Upper lobe of left lung (tissue), 6 donors: Measurements from ENCODE around the gene EPHB1. TPM values are rescaled to one million over a fixed set of nuclear protein-coding genes. Genes with fewer than 3 reads are reported as not detected.

Experiments used
- ATAC-seq, 2 donors: fragments of 200-7000 bp; cut with Tn5 transposase; one replicate each; pipeline ENCODE4 v1.9.1; 2022; ENCODE audit warnings: mild to moderate bottlenecking in 2 of 2, moderate library complexity in 2 of 2; ENCODE audit not compliant: low FRiP score in 2 of 2
- DNase-seq, 2 donors: peaks; one replicate each; pipeline ENCODE4 v3.0.0-alpha.2; 2019 to 2020
- H3K27ac ChIP-seq, 4 donors: fragments of 200-600 bp; sonication (generic); one replicate each; pipeline ENCODE4 v1.5.1; 2016 to 2019
- H3K27me3 ChIP-seq, 4 donors: fragments of 200-600 bp; sonication (generic); one replicate each; pipeline ENCODE4 v1.5.1; 2017 to 2019
- H3K36me3 ChIP-seq, 4 donors: fragments of 200-600 bp; sonication (generic); one replicate each; pipeline ENCODE4 v1.5.1; 2016 to 2019
- H3K4me1 ChIP-seq, 4 donors: fragments of 200-600 bp; sonication (generic); one replicate each; pipeline ENCODE4 v1.5.1; 2018 to 2019
- H3K4me3 ChIP-seq, 4 donors: fragments of 200-600 bp; sonication (generic); one replicate each; pipeline ENCODE4 v1.5.1; 2017 to 2019; ENCODE audit warnings: mild to moderate bottlenecking in 2 of 4, moderate library complexity in 1 of 4
- H3K9me3 ChIP-seq, 4 donors: fragments of 200-600 bp; sonication (generic); one replicate each; pipeline ENCODE4 v1.5.1; 2018 to 2019
- EP300 ChIP-seq, 4 donors: sonication (generic); formaldehyde crosslinking; IDR thresholded peaks; one replicate each; pipeline ENCODE4 v1.5.1; 2017; ENCODE audit warnings: antibody characterized with exemption in 4 of 4, control low read depth in 2 of 4
- POLR2A ChIP-seq, 4 donors: fragments of 450-650 bp; IDR thresholded peaks; one replicate each; pipeline ENCODE4 v1.5.1; 2016 to 2017; ENCODE audit warnings: antibody characterized with exemption in 4 of 4, mild to moderate bottlenecking in 2 of 4
- POLR2AphosphoS5 ChIP-seq, 2 donors: sonication (generic); formaldehyde crosslinking; IDR thresholded peaks; one replicate each; pipeline ENCODE4 v1.5.1; 2017; ENCODE audit warnings: antibody characterized with exemption in 2 of 2
- WGBS, 2 donors: methylation state at CpG; one replicate each; pipeline ENCODE4 v1.1.5; 2017 to 2018; 5-methylcytosine and 5-hydroxymethylcytosine counted together
- total RNA-seq, 6 donors: library from RNA; depleted of rRNA in 4 of 6; stranded (reverse); fragments of >200 nt in 4 of 6; gene quantifications; one replicate each; pipeline versions ENCODE4 v1.1.0 to v1.2.1, GENCODE V29; 2016 to 2021
- TF ChIP-seq, protein P1 (sequence below), 6 experiments: fragments of 450-650 bp in 4 of 6; fragments of 200-600 bp in 2 of 6; sonication (generic) in 2 of 6; IDR thresholded peaks; one replicate each; pipeline ENCODE4 v1.5.1; 2016 to 2019; ENCODE audit warnings: antibody characterized with exemption in 6 of 6
- donor health status: DM: no; HTN: no; CAD: no; lungs with moderate emphysema.
- donor health status: DM: no; HTN: yes; CAD: no; lungs with severe emphysema.

Gene EPHB1
- total RNA-seq, 6 donors from 2014 or later: 1.3 to 14.6 (median 2.4) TPM; not detected in 1

GRCh38 chr3:134933997-134934396 lies 138.9 kb downstream of the EPHB1 start:
- TF ChIP-seq POLR2AphosphoS5 (IDR thresholded peaks at IDR 0.05) (no peak), EP300 (IDR thresholded peaks at IDR 0.05) (no peak), POLR2A (IDR thresholded peaks at IDR 0.05) (no peak)
- TF ChIP-seq, protein P1, sequence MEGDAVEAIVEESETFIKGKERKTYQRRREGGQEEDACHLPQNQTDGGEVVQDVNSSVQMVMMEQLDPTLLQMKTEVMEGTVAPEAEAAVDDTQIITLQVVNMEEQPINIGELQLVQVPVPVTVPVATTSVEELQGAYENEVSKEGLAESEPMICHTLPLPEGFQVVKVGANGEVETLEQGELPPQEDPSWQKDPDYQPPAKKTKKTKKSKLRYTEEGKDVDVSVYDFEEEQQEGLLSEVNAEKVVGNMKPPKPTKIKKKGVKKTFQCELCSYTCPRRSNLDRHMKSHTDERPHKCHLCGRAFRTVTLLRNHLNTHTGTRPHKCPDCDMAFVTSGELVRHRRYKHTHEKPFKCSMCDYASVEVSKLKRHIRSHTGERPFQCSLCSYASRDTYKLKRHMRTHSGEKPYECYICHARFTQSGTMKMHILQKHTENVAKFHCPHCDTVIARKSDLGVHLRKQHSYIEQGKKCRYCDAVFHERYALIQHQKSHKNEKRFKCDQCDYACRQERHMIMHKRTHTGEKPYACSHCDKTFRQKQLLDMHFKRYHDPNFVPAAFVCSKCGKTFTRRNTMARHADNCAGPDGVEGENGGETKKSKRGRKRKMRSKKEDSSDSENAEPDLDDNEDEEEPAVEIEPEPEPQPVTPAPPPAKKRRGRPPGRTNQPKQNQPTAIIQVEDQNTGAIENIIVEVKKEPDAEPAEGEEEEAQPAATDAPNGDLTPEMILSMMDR (IDR thresholded peaks at IDR 0.05): no peak
- 84 to 89% methylated on average over 4 of the region's 4 CpGs for WGBS, 2 donors

GRCh38 chr3:134934933-134935332 lies 139.9 kb downstream of the EPHB1 start:
- DNase-seq: no peak
- TF ChIP-seq EP300 (IDR thresholded peaks at IDR 0.05) (no peak), POLR2AphosphoS5 (IDR thresholded peaks at IDR 0.05) (no peak), POLR2A (IDR thresholded peaks at IDR 0.05) (no peak)
- TF ChIP-seq, protein P1 (IDR thresholded peaks at IDR 0.05): no peak
- no peak overlapping the region for H3K27ac ChIP-seq
- no peaks in the 10 kb centered on the region for H3K36me3 ChIP-seq
- H3K9me3 ChIP-seq: no peaks in the 10 kb centered on the region
- H3K27me3 ChIP-seq: no peaks in the 10 kb centered on the region
- no peak for ATAC-seq
- 79% methylated on average over 2 of the region's 2 CpGs for WGBS, 2 donors
- H3K4me1 ChIP-seq: no peaks in the 10 kb centered on the region
- H3K4me3 ChIP-seq: no peak overlapping the region

More at GRCh38 chr3:134933997-134934396, 138.9 kb downstream of the EPHB1 start:
- no peak for DNase-seq
- H3K4me3 ChIP-seq: no peak overlapping the region
- no peaks in the 10 kb centered on the region for H3K4me1 ChIP-seq
- H3K27ac ChIP-seq: no peak overlapping the region
- no peaks in the 10 kb centered on the region for H3K36me3 ChIP-seq
- ATAC-seq: no peak
- H3K9me3 ChIP-seq: no peaks in the 10 kb centered on the region
- no peaks in the 10 kb centered on the region for H3K27me3 ChIP-seq

DNA sequence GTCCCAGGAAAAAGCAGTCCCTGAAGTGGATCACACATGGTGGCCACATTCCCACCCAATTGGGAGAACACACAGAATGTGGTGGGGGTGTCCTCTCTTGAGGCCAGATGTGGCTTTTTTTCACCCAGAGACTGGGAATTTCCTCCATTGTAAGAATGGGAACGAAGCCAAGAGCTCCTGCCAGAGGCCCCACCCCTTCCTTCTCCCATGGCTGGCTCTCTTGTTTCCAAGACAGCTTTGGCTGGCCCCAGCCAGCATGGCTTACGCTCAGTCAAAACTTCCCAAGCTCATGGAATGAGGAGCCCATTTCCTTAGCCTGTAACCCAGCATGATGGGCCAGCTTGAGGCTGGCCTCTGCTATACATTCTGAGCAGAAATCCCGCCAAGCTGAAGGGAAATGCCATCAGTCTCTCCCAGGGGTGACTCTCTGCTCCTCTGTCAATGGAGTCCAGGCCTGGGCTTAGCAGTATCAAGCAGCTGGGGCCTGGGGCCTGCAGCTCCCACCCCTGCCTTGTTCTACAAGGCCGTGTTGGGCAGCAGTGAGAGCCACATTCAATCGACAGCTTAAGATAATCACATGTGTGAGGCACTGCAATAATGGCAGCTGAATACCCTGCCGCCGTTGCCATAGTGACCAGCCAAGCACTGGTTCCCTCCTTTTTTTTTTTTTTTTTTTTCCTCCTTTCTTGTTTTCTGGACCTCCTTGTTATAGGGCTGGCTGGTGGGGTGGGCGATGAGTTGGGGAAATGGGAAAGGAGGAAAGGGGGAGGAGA lies 142.4 kb downstream of the EPHB1 start:
- TF ChIP-seq EP300 (IDR thresholded peaks at IDR 0.05) (no peak), POLR2AphosphoS5 (IDR thresholded peaks at IDR 0.05) (no peak), POLR2A (IDR thresholded peaks at IDR 0.05) (no peak)
- TF ChIP-seq, protein P1 (IDR thresholded peaks at IDR 0.05): no peak
- H3K9me3 ChIP-seq: no peaks in the 10 kb centered on the region
- ATAC-seq (no peak), DNase-seq (no peak)
- no peak overlapping the region for H3K27ac ChIP-seq
- no peaks in the 10 kb centered on the region for H3K4me1 ChIP-seq
- no peaks in the 10 kb centered on the region for H3K36me3 ChIP-seq
- WGBS, 2 donors: 47 to 58% methylated on average over 7 to 8 of the region's 8 CpGs
- no peak overlapping the region for H3K4me3 ChIP-seq
- no peaks in the 10 kb centered on the region for H3K27me3 ChIP-seq

DNA sequence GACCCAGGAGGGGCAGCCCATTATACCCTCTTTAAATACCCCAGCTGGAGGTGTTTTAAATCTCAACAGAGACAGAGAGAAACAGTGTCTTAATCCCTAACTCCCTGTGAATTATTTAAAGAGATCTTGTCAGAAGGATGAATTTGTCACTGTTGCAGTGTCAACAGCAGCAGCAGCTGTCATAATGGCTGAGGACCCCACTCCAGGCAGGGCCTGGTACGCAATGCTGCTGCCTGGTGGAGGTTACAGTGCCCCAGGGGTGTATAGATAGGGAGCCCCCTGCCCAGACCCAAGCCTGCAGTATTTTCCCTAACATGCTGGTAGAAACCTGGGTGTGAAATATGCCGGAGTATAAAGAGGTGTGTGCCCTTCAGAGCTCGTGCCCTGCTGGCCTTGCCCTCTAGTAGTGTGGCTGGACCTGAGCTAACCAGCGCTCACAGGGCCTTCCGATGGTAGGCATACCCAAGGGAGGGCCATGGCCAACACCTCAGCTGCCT lies 143.0 kb downstream of the EPHB1 start:
- Histone ChIP-seq H3K27ac (no peak overlapping the region), H3K4me1 (no peaks in the 10 kb centered on the region), H3K4me3 (no peak overlapping the region), H3K27me3 (no peaks in the 10 kb centered on the region), H3K9me3 (no peaks in the 10 kb centered on the region), H3K36me3 (no peaks in the 10 kb centered on the region)
- peak in 1 of 2 donors; percentile 9 for ATAC-seq
- WGBS, 2 donors: 92 to 100% methylated on average over 3 to 5 of the region's 5 CpGs
- no peak for DNase-seq
- TF ChIP-seq POLR2AphosphoS5 (IDR thresholded peaks at IDR 0.05) (no peak), EP300 (IDR thresholded peaks at IDR 0.05) (no peak), POLR2A (IDR thresholded peaks at IDR 0.05) (no peak)
- TF ChIP-seq, protein P1 (IDR thresholded peaks at IDR 0.05): no peak
